Measurements from ENCODE around the gene RRP8. TPM values are rescaled to one million over a fixed set of nuclear protein-coding genes. Genes with fewer than 3 reads are reported as not detected.

The RRP8 gene
- total RNA-seq, 2 donors from 2014 or later: 17.5 to 25.7 TPM

DNA sequence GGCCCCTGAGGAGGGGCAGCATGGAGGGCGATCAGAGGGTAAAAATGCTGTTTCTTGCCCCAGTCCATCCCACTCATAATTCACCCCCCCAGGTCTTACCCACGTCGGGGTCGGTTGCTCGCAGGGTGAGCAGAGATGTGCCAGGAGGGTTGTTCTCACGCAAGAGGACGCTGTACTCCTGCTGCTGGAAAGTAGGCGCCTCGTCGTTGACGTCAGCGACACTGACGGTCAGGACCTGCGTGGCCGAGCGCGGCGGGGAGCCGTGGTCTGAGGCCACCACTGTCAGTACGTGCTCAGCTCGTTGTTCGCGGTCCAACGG lies 26.1 kb upstream of the RRP8 start:
- Histone ChIP-seq H3K36me3 (no peaks in the 10 kb centered on the region), H3K4me3 (no peak overlapping the region)

DNA sequence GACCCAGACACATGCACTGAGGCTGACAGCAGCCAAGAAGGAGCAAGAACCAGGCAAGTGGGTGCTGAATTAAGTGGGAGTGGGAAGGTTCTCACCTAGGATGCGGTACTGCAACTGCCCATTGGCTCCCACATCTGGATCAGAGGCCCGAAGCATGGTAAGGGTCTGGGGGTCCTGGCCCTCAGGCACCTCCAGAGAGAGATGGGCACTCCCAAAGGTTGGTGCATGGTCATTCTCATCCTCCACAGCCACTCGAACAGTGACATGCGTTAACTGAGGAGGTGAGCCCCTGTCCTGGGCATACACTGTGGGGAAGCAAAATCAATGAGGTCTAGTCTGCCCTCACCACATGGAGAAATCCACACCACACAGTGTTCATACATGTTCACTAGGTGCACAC lies 25.1 kb upstream of the RRP8 start:
- Histone ChIP-seq H3K27me3 (no peaks in the 10 kb centered on the region), H3K9me3 (no peaks in the 10 kb centered on the region), H3K9ac (ENCODE audit: low read depth in 2 of 2, low read length in 2 of 2) (no peak overlapping the region), H3K36me3 (no peaks in the 10 kb centered on the region), H3K27ac (no peak overlapping the region), H3K4me1 (no peaks in the 10 kb centered on the region), H3K4me3 (no peak overlapping the region)
- intact Hi-C loops (cut with DNase I): no loop called here
- no peak for DNase-seq
- TF ChIP-seq, protein P1, sequence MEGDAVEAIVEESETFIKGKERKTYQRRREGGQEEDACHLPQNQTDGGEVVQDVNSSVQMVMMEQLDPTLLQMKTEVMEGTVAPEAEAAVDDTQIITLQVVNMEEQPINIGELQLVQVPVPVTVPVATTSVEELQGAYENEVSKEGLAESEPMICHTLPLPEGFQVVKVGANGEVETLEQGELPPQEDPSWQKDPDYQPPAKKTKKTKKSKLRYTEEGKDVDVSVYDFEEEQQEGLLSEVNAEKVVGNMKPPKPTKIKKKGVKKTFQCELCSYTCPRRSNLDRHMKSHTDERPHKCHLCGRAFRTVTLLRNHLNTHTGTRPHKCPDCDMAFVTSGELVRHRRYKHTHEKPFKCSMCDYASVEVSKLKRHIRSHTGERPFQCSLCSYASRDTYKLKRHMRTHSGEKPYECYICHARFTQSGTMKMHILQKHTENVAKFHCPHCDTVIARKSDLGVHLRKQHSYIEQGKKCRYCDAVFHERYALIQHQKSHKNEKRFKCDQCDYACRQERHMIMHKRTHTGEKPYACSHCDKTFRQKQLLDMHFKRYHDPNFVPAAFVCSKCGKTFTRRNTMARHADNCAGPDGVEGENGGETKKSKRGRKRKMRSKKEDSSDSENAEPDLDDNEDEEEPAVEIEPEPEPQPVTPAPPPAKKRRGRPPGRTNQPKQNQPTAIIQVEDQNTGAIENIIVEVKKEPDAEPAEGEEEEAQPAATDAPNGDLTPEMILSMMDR (IDR thresholded peaks at IDR 0.05): no peak

More for the DNA sequence above, 26.1 kb upstream of the RRP8 start:
- no peak overlapping the region for H3K27ac ChIP-seq
- intact Hi-C loops (cut with DNase I): no loop called here
- no peaks in the 10 kb centered on the region for H3K27me3 ChIP-seq
- no peaks in the 10 kb centered on the region for H3K4me1 ChIP-seq
- H3K9me3 ChIP-seq: no peaks in the 10 kb centered on the region
- no peak for DNase-seq
- H3K9ac ChIP-seq (ENCODE audit: low read depth in 2 of 2, low read length in 2 of 2): no peak overlapping the region
- TF ChIP-seq, protein P1 (IDR thresholded peaks at IDR 0.05): no peak

GRCh38 chr11:6627762-6628241 lies 24.4 kb upstream of the RRP8 start:
- H3K36me3 ChIP-seq: no peaks in the 10 kb centered on the region
- no peaks in the 10 kb centered on the region for H3K27me3 ChIP-seq
- no peaks in the 10 kb centered on the region for H3K4me1 ChIP-seq
- H3K27ac ChIP-seq: no peak overlapping the region
- H3K9me3 ChIP-seq: no peaks in the 10 kb centered on the region
- no peak overlapping the region for H3K9ac ChIP-seq (ENCODE audit: low read depth in 2 of 2, low read length in 2 of 2)
- H3K4me3 ChIP-seq: no peak overlapping the region
- no peak for DNase-seq
- TF ChIP-seq, protein P1 (IDR thresholded peaks at IDR 0.05): no peak
- intact Hi-C loops (cut with DNase I): no loop called here

DNA sequence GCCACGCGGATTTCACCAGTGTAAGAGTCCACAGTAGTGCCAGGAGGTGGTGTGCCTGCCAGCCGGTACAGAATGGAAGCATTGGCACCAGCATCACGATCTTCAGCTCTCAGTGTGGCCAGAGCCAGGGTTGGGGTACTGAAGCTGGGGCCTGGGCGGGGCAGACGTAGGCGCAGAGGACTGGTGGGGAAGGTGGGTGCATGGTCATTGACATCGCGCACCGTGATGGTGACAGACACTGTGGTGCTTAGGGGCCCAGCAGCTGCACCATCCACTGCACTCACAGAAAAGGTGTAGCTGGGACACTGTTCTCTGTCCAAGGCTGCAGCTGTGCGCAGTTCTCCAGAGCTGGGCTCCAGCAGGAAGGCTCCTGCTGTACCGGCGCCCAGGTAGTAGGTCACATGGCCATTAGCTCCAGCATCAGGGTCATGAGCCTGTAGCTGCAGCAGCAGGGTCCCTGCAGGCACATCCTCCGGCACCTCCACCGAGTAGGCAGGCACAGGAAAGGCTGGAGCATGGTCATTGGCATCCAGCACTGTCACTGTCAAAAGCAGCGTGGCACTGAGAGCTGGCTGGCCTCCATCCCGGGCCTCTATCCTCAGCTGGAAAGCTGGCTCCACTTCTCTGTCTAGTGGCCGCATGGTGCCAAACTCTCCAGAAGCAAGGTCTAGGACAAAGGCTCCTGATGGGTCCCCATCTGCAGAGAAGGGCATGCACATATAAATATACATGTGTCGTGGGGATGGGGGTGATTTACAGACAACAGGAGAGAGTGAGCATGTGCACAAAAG lies 23.8 kb upstream of the RRP8 start:
- Histone ChIP-seq H3K27me3 (no peaks in the 10 kb centered on the region), H3K27ac (no peak overlapping the region), H3K4me3 (no peak overlapping the region), H3K4me1 (no peaks in the 10 kb centered on the region), H3K9me3 (no peaks in the 10 kb centered on the region), H3K36me3 (no peaks in the 10 kb centered on the region), H3K9ac (ENCODE audit: low read depth in 2 of 2, low read length in 2 of 2) (no peak overlapping the region)
- intact Hi-C loops (cut with DNase I): no loop called here
- DNase-seq: no peak
- TF ChIP-seq, protein P1 (IDR thresholded peaks at IDR 0.05): no peak

DNA sequence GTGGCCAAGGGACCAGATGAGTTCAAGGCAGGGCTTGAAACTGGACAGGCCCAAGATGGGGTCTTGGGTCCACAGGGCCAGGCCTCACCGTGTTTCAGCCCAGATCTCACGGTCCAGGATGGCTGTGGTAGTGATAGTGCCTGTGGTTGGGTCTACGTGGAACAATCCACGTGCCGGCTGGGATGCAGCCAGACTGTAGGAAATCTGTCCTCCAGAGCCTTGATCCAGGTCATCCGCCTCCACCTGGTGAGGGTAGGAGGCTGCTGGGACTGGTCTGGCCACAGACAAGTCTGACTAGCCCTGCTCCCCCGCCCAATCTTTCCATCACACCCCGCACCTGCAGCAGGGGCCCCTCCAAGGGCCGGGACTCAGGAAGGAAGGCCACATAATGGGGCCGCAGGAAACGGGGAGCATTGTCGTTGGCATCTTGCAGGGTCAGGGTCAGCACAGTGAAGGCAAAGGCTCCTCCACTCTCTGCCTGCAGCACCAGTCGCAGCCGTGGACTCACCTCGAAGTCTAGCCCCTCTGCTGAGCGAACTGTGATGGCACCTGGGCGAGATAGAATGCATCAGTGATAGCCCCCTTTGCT lies 22.5 kb upstream of the RRP8 start:
- Histone ChIP-seq H3K27ac (no peak overlapping the region), H3K4me1 (no peaks in the 10 kb centered on the region), H3K36me3 (no peaks in the 10 kb centered on the region), H3K27me3 (no peaks in the 10 kb centered on the region), H3K9ac (ENCODE audit: low read depth in 2 of 2, low read length in 2 of 2) (no peak overlapping the region), H3K9me3 (no peaks in the 10 kb centered on the region), H3K4me3 (no peak overlapping the region)
- intact Hi-C loops (cut with DNase I): no loop called here
- TF ChIP-seq, protein P1 (IDR thresholded peaks at IDR 0.05): no peak
- no peak for DNase-seq
